ENCODE results near the gene IDE. TPM values are rescaled to one million over a fixed set of nuclear protein-coding genes. Genes with fewer than 3 reads are reported as not detected.

Gene IDE
- total RNA-seq, 1 experiment from 2014 or later, result 41.2 TPM

DNA sequence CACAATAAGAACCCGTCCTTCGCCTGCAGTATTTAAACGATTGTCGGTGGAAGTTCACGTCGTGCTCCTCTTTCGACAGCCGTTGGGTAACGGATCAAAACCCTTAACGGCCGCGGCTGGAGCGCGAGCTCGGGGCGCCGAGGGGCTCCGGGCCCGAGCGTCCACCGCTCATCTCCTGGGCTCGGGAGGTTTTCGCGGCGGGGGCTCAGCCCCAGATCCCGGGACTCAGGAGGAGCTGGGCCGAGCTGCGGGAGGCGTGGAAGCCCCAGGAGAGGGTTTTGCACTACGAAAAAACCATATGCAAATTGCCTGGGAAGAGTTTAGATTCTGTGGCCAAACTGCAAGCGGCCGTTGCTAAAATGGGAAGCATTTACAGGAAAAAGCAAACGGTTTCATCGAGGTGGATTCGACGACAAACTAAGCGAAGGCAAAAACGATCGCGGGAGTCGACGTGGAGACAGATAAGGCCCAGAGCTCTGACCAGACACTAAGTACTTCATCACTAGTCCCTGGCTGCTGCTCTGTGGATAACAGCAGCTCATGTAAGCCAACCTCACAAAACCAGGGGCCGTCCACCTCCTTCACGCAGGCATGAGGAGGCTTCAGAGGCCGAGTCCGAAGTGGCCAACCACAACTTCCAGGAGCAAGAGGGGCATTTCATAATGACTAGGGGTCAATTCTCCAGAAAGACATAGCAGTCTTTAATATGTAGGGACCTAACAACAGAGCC, 153.2 kb downstream of the IDE start:
- Histone ChIP-seq H3K79me2 (ENCODE audit: low read depth) (no peaks in the 10 kb centered on the region), H3K27me3 (ENCODE audit: insufficient read depth, low read depth) (no peaks in the 10 kb centered on the region), H3K9me2 (ENCODE audit: insufficient read depth) (no peaks in the 10 kb centered on the region), H4K20me1 (ENCODE audit: insufficient read depth) (no peaks in the 10 kb centered on the region), H3F3A (ENCODE audit: insufficient read depth, low read depth) (no peaks in the 10 kb centered on the region), H3K36me3 (ENCODE audit: low read depth) (no peaks in the 10 kb centered on the region), H2AFZ (no peak overlapping the region), H3K27ac (no peak overlapping the region), H3K4me2 (no peak overlapping the region), H3K9me3 (ENCODE audit: insufficient read depth, low read depth) (no peaks in the 10 kb centered on the region), H3K4me1 (replicated peaks; ENCODE audit: insufficient read depth) (no peaks in the 10 kb centered on the region), H3K4me3 (no peak overlapping the region)
- TF ChIP-seq EZH2 (IDR thresholded peaks at IDR 0.05; ENCODE audit: low read depth), result no peak
- TF ChIP-seq, protein P1, sequence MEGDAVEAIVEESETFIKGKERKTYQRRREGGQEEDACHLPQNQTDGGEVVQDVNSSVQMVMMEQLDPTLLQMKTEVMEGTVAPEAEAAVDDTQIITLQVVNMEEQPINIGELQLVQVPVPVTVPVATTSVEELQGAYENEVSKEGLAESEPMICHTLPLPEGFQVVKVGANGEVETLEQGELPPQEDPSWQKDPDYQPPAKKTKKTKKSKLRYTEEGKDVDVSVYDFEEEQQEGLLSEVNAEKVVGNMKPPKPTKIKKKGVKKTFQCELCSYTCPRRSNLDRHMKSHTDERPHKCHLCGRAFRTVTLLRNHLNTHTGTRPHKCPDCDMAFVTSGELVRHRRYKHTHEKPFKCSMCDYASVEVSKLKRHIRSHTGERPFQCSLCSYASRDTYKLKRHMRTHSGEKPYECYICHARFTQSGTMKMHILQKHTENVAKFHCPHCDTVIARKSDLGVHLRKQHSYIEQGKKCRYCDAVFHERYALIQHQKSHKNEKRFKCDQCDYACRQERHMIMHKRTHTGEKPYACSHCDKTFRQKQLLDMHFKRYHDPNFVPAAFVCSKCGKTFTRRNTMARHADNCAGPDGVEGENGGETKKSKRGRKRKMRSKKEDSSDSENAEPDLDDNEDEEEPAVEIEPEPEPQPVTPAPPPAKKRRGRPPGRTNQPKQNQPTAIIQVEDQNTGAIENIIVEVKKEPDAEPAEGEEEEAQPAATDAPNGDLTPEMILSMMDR (conservative IDR thresholded peaks at IDR 0.05), result no peak
- BruUV-seq (replicated peaks), result no TSS peak
- ChIA-PET CTCF (no interaction called here), POLR2A (ENCODE audit: unreplicated experiment) (no interaction called here)
- DNase-seq, result no peak
- intact Hi-C loops (cut with micrococcal nuclease; ENCODE audit: unreplicated experiment), result no loop called here

DNA sequence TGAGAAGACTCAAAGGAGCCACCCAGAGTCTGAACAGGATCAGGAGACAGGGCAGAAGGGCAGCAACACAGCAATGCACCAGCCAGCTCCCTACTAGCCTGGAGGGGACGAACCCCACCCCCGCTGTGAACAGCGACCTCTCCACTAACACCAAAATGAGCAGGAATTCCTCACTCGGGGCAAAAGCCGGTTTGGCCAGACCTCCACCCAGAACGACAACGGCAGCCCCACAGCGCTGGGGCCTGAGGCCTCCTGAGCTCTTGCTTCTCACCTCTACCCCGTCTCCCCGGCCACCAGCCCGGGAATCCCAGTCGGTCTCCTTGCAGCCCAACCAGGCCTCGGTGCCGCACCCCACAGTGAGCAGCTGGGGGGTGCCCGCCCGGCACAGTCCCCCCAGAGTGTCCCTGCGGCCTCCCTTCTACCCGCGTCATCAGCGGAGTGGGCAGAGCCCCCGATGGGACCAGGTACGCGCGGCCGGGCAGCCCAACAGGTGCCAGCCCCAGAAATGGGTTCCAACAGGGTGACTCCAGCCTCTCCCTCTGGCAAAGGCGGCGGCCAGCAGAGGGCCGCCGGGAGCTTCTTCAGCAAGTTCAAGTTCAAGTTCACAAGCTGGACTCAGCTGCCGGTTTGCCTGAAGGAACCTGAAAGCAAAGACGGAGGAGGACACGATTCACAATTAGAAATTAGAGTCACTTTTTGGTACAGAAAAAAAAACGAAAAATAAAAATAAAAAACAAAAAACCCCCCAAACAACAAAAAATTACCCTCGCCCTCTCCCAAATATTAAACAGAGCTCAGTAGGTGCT, 153.9 kb downstream of the IDE start:
- H3K9me3 ChIP-seq (ENCODE audit: insufficient read depth, low read depth), result no peaks in the 10 kb centered on the region
- H3K4me1 ChIP-seq (replicated peaks; ENCODE audit: insufficient read depth), result no peaks in the 10 kb centered on the region
- TF ChIP-seq, protein P1 (conservative IDR thresholded peaks at IDR 0.05), result no peak
- no peak for TF ChIP-seq EZH2 (IDR thresholded peaks at IDR 0.05; ENCODE audit: low read depth)
- DNase-seq, result no peak
- CTCF ChIA-PET, result no interaction called here
- no peak overlapping the region for H2AFZ ChIP-seq
- H3F3A ChIP-seq (ENCODE audit: insufficient read depth, low read depth), result no peaks in the 10 kb centered on the region
- no peak overlapping the region for H3K4me2 ChIP-seq
- no peaks in the 10 kb centered on the region for H3K9me2 ChIP-seq (ENCODE audit: insufficient read depth)
- H3K79me2 ChIP-seq (ENCODE audit: low read depth), result no peaks in the 10 kb centered on the region
- H3K27ac ChIP-seq, result no peak overlapping the region
- intact Hi-C loops (cut with micrococcal nuclease; ENCODE audit: unreplicated experiment), result no loop called here
- BruUV-seq (replicated peaks), result no TSS peak
- H3K36me3 ChIP-seq (ENCODE audit: low read depth), result no peaks in the 10 kb centered on the region
- POLR2A ChIA-PET (ENCODE audit: unreplicated experiment), result no interaction called here
- no peak overlapping the region for H3K4me3 ChIP-seq
- H4K20me1 ChIP-seq (ENCODE audit: insufficient read depth), result no peaks in the 10 kb centered on the region
- H3K27me3 ChIP-seq (ENCODE audit: insufficient read depth, low read depth), result no peaks in the 10 kb centered on the region

GRCh38 chr10:92418891-92419290, 155.0 kb downstream of the IDE start:
- H3K27me3 ChIP-seq (ENCODE audit: insufficient read depth, low read depth), result no peaks in the 10 kb centered on the region
- H3K9me3 ChIP-seq (ENCODE audit: insufficient read depth, low read depth), result no peaks in the 10 kb centered on the region
- ChIA-PET POLR2A (ENCODE audit: unreplicated experiment) (no interaction called here), CTCF (no interaction called here)
- no peak overlapping the region for H3K4me3 ChIP-seq
- no peaks in the 10 kb centered on the region for H3K9me2 ChIP-seq (ENCODE audit: insufficient read depth)
- TF ChIP-seq, protein P1 (conservative IDR thresholded peaks at IDR 0.05), result no peak
- TF ChIP-seq EZH2 (IDR thresholded peaks at IDR 0.05; ENCODE audit: low read depth), result no peak
- H3K4me1 ChIP-seq (replicated peaks; ENCODE audit: insufficient read depth), result no peaks in the 10 kb centered on the region
- no peak for DNase-seq
- H3K4me2 ChIP-seq, result no peak overlapping the region
- H3F3A ChIP-seq (ENCODE audit: insufficient read depth, low read depth), result no peaks in the 10 kb centered on the region
- intact Hi-C loops (cut with micrococcal nuclease; ENCODE audit: unreplicated experiment), result no loop called here
- no TSS peak for BruUV-seq (replicated peaks)
- no peak overlapping the region for H2AFZ ChIP-seq
- H4K20me1 ChIP-seq (ENCODE audit: insufficient read depth), result no peaks in the 10 kb centered on the region
- no peaks in the 10 kb centered on the region for H3K36me3 ChIP-seq (ENCODE audit: low read depth)
- no peak overlapping the region for H3K27ac ChIP-seq
- H3K79me2 ChIP-seq (ENCODE audit: low read depth), result no peaks in the 10 kb centered on the region
